ENCODE results near the gene TRIP11. TPM values are rescaled to one million over a fixed set of nuclear protein-coding genes. Genes with fewer than 3 reads are reported as not detected.

TRIP11 gene
- total and polyA plus RNA-seq, 7 donors, result 6.8 to 54.8 (median 47.5) TPM

DNA sequence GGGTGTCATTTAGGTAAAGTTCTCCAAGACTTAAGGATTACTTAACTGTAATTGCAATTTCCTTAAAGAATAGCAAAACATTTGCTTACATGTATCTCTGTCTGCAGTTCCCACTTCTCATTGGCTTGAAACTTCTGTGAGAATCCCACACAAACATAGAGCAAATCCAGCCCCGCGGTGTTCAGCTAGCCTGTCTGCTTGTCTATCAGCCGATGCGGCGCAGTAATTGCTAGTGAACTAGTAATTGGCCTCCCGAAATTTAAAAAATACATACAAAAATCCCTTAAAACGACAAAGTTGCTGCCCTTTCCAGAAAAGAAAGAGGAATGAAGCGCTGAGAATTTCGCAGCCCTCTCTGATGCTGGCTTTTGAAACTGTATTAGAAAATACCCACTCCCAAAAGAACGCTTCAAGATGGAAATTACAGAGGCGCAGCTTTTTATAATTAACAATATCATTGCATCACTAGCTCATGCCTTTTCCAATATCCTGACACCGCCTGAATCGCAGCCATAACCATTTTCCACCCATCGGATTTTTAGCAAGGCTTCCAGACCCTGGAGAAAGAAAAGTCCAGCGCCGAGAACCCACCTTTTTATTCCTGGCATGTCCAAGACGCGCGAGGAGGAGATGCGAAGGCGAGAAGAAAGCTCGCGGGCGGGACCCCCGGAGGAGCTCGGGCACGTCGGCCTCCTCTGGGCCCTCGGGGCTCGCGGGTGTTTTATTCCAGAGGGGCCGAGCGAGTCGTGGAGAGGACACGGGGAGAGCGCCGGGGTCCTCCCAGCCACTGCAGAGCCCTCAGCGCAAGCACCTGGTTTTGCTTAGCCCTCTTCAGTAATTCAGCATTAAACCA lies 93.0 kb downstream of the TRIP11 start:
- Histone ChIP-seq H3K4me3 (peak overlapping the region; percentile 66), H3K27me3 (ENCODE audit: insufficient read depth in 3 of 3, low read length in 2 of 3) (peaks cover 0 to 62% (median 7%) of the 10 kb centered on the region in 3 donors), H3K4me1 (peaks cover 7% of the 10 kb centered on the region), H3K9me3 (no peaks in the 10 kb centered on the region), H3K36me3 (ENCODE audit: insufficient read depth in 1 of 2, low read depth in 1 of 2) (no peaks in the 10 kb centered on the region), H3K27ac (peak overlapping the region; percentile 16)
- intact Hi-C loops (cut with DNase I), result no loop called here
- TF ChIP-seq, protein P1, sequence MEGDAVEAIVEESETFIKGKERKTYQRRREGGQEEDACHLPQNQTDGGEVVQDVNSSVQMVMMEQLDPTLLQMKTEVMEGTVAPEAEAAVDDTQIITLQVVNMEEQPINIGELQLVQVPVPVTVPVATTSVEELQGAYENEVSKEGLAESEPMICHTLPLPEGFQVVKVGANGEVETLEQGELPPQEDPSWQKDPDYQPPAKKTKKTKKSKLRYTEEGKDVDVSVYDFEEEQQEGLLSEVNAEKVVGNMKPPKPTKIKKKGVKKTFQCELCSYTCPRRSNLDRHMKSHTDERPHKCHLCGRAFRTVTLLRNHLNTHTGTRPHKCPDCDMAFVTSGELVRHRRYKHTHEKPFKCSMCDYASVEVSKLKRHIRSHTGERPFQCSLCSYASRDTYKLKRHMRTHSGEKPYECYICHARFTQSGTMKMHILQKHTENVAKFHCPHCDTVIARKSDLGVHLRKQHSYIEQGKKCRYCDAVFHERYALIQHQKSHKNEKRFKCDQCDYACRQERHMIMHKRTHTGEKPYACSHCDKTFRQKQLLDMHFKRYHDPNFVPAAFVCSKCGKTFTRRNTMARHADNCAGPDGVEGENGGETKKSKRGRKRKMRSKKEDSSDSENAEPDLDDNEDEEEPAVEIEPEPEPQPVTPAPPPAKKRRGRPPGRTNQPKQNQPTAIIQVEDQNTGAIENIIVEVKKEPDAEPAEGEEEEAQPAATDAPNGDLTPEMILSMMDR (IDR thresholded peaks at IDR 0.05), result no peak
- DNase-seq, result peak in 1 of 2 donors; percentile 61
- 3 to 9% (median 5%) methylated on average over 38 of the region's 38 CpGs for WGBS, 3 donors
- peak in 3 of 4 donors; percentile 21 to 44 (median 22) for ATAC-seq

DNA sequence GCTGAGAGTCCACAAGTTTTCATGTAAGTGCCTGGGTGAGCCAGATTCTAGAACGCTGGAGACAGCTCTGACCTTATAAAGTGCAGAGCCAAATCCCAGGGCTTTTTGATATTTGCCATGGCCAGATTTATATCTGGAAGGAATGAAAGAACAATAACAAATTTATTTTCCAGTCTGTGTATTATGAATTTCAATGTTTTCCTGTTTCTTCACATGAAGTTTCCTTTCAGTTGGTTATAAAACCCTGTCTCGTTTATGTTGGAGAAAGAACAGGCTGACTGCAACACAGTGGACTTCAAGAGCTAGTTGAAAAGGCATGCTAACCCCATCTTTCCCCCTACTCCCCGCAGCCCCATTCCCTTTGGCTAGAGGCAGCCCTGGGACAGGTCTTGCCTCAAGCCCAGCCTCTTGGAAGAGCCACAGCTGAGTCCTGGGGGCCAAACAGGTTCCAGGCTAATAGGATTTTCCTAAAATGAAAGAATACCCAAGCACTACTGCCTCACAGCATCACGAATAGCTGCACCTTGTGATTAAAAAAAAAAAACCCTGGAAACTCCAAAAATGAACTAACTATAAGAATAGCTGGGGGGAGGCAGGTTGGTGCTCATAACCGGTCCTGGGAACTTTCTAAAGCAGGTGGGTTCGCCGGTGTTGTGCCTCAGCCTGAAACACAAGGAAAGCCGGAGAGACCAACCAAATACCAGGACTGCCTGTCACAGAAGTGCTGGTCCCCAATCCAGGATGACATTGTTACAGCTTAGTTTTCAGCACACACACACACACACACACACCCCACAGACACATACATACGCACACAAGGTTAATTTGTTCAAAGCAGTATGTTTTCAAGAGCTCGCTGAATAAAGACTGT lies 93.9 kb downstream of the TRIP11 start:
- Histone ChIP-seq H3K36me3 (ENCODE audit: insufficient read depth in 1 of 2, low read depth in 1 of 2) (no peaks in the 10 kb centered on the region), H3K9me3 (no peaks in the 10 kb centered on the region), H3K27ac (no peak overlapping the region), H3K4me3 (peak overlapping the region; percentile 66), H3K27me3 (ENCODE audit: insufficient read depth in 3 of 3, low read length in 2 of 3) (peaks cover 0 to 61% (median 5%) of the 10 kb centered on the region in 3 donors), H3K4me1 (peaks cover 7% of the 10 kb centered on the region)
- TF ChIP-seq, protein P1 (IDR thresholded peaks at IDR 0.05), result no peak
- no peak for DNase-seq
- ATAC-seq, result peak in 1 of 4 donors; percentile 34
- intact Hi-C loops (cut with DNase I), result no loop called here
- 24 to 41% (median 26%) methylated on average over 10 of the region's 10 CpGs for WGBS, 3 donors

DNA sequence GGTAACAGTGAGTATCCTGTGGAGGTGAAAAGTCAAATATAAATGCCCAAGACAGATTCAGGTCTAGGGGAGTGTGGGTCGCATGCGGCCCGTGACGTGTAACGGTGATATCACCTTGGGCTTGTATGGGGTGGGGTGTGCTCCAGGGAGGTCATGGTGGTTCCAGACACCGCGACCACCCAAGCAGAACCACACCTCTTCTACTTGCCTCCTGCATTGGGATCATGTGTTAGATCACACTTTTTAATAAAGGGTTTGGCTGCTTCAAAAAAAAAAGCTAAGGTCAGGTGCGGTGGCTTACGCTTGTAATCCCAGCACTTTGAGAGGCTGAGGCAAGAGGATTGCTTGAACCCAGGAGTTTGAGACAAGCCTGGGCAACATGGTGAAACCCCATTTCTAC lies 96.9 kb downstream of the TRIP11 start:
- H3K27me3 ChIP-seq (ENCODE audit: insufficient read depth in 3 of 3, low read length in 2 of 3), result peaks cover 0 to 41% (median 3%) of the 10 kb centered on the region in 3 donors
- no peak overlapping the region for H3K27ac ChIP-seq
- no peak overlapping the region for H3K4me3 ChIP-seq
- intact Hi-C loops (cut with DNase I), result no loop called here
- TF ChIP-seq, protein P1 (IDR thresholded peaks at IDR 0.05), result no peak
- H3K9me3 ChIP-seq, result no peaks in the 10 kb centered on the region
- 92 to 96% (median 95%) methylated on average over 9 of the region's 9 CpGs for WGBS, 3 donors
- no peak for ATAC-seq
- DNase-seq, result no peak
- peaks cover 7% of the 10 kb centered on the region for H3K4me1 ChIP-seq
- no peaks in the 10 kb centered on the region for H3K36me3 ChIP-seq (ENCODE audit: insufficient read depth in 1 of 2, low read depth in 1 of 2)

DNA sequence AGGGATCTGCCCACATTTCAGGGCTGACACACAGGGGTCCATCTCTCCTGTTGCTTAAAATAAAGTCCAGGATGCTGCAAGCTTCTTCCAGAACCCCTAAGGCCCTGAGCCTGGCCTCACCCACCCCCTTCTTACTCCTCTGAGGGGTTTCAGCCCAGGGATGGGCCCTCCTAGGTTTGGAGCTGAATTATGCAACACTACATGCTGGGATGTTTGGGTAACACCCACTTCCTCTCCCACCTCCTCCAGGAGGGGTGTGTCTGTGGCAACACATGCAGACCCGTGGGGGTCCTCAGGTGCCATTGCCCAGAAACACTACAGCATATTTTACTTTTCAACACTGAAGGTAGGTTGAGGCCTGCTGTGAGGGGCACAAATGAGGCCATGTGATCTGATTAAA lies 97.7 kb downstream of the TRIP11 start:
- no peaks in the 10 kb centered on the region for H3K36me3 ChIP-seq (ENCODE audit: insufficient read depth in 1 of 2, low read depth in 1 of 2)
- no peak for DNase-seq
- H3K4me1 ChIP-seq, result peaks cover 6% of the 10 kb centered on the region
- peaks cover 0 to 33% (median 2%) of the 10 kb centered on the region in 3 donors for H3K27me3 ChIP-seq (ENCODE audit: insufficient read depth in 3 of 3, low read length in 2 of 3)
- intact Hi-C loops (cut with DNase I), result no loop called here
- H3K4me3 ChIP-seq, result no peak overlapping the region
- TF ChIP-seq, protein P1 (IDR thresholded peaks at IDR 0.05), result no peak
- ATAC-seq, result no peak
- no peak overlapping the region for H3K27ac ChIP-seq
- WGBS, 3 donors, result 44 to 78% (median 48%) methylated on average over 1 of the region's 1 CpG
- H3K9me3 ChIP-seq, result no peaks in the 10 kb centered on the region
